ENCODE results near the gene MGMT.

- TF ChIP-seq, protein P1, sequence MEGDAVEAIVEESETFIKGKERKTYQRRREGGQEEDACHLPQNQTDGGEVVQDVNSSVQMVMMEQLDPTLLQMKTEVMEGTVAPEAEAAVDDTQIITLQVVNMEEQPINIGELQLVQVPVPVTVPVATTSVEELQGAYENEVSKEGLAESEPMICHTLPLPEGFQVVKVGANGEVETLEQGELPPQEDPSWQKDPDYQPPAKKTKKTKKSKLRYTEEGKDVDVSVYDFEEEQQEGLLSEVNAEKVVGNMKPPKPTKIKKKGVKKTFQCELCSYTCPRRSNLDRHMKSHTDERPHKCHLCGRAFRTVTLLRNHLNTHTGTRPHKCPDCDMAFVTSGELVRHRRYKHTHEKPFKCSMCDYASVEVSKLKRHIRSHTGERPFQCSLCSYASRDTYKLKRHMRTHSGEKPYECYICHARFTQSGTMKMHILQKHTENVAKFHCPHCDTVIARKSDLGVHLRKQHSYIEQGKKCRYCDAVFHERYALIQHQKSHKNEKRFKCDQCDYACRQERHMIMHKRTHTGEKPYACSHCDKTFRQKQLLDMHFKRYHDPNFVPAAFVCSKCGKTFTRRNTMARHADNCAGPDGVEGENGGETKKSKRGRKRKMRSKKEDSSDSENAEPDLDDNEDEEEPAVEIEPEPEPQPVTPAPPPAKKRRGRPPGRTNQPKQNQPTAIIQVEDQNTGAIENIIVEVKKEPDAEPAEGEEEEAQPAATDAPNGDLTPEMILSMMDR (IDR thresholded peaks at IDR 0.05) = no peak
- no peak for TF ChIP-seq ZFX (IDR thresholded peaks at IDR 0.05; ENCODE audit: borderline replicate concordance)
Observed at GRCh38 chr10:129715805-129716204, 248.8 kb downstream of the MGMT start.

Measured in 22Rv1 (cell line).